Measurements from ENCODE around the gene PIK3CB. TPM values are rescaled to one million over a fixed set of nuclear protein-coding genes. Genes with fewer than 3 reads are reported as not detected.

The PIK3CB gene
- total RNA-seq, 1 donor from 2014 or later: 19.3 TPM

DNA sequence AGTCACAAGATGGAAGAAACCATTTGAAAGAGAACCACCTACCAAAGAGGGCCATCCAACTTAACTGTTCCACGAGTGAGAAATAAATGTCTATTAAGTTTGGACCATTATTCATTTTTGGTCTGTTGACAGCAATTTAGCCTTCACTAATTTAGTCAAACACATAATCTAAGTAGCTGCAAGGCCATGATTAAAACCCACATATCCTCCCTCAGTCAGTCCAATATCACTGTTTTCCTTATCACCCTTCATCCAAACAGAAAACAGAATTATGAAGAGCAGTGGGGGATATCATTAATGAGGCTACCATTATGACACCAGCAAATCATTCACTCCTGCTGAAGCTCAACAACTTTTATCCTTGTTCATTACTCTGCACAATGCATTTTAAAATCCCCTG lies 52.0 kb downstream of the PIK3CB start:
- Mint-ChIP-seq H3K4me3 (no peak overlapping the region), H3K9me3 (no peaks in the 10 kb centered on the region), H3K27me3 (ENCODE audit: insufficient read depth) (no peaks in the 10 kb centered on the region), H3K36me3 (ENCODE audit: low read depth) (peaks cover 15% of the 10 kb centered on the region), H3K27ac (no peak overlapping the region), H3K4me1 (ENCODE audit: low read depth) (peaks cover 29% of the 10 kb centered on the region)
- intact Hi-C loops (cut with micrococcal nuclease): no loop called here
- no peak for DNase-seq (ENCODE audit: low spot score)

- Mint-ChIP-seq H3K9me3 (no peaks in the 10 kb centered on the region), H3K36me3 (ENCODE audit: low read depth) (peaks cover 16% of the 10 kb centered on the region), H3K27me3 (ENCODE audit: insufficient read depth) (no peaks in the 10 kb centered on the region), H3K4me3 (peak overlapping the region; percentile 5), H3K27ac (peak overlapping the region; percentile 68), H3K4me1 (ENCODE audit: low read depth) (peaks cover 26% of the 10 kb centered on the region)
- peak; percentile 50 for DNase-seq (ENCODE audit: low spot score)
- intact Hi-C loops (cut with micrococcal nuclease): loop anchor here (1.0 kb wide), 1 partner anchor 52 kb away; no protein-coding TSS in a partner anchor
These were observed 53.7 kb downstream of the PIK3CB start for GRCh38 chr3:138781012-138781470.

GRCh38 chr3:138778643-138779042 lies 56.1 kb downstream of the PIK3CB start:
- H3K27me3 Mint-ChIP-seq (ENCODE audit: insufficient read depth): no peaks in the 10 kb centered on the region
- intact Hi-C loops (cut with micrococcal nuclease): loop anchor here (5.0 kb wide), 1 partner anchor 41 kb away; no protein-coding TSS in a partner anchor
- no peak overlapping the region for H3K27ac Mint-ChIP-seq
- peaks cover 23% of the 10 kb centered on the region for H3K36me3 Mint-ChIP-seq (ENCODE audit: low read depth)
- no peaks in the 10 kb centered on the region for H3K9me3 Mint-ChIP-seq
- H3K4me3 Mint-ChIP-seq: no peak overlapping the region
- peaks cover 40% of the 10 kb centered on the region for H3K4me1 Mint-ChIP-seq (ENCODE audit: low read depth)
- no peak for DNase-seq (ENCODE audit: low spot score)

- Mint-ChIP-seq H3K27me3 (ENCODE audit: insufficient read depth) (no peaks in the 10 kb centered on the region), H3K4me3 (no peak overlapping the region), H3K36me3 (ENCODE audit: low read depth) (peaks cover 13% of the 10 kb centered on the region), H3K4me1 (ENCODE audit: low read depth) (peaks cover 34% of the 10 kb centered on the region), H3K27ac (no peak overlapping the region), H3K9me3 (no peaks in the 10 kb centered on the region)
- intact Hi-C loops (cut with micrococcal nuclease): loop anchor here (5.0 kb wide), 1 partner anchor 40 kb away; no protein-coding TSS in a partner anchor
- DNase-seq (ENCODE audit: low spot score): no peak
These were observed 57.8 kb downstream of the PIK3CB start for GRCh38 chr3:138776961-138777360.

DNA sequence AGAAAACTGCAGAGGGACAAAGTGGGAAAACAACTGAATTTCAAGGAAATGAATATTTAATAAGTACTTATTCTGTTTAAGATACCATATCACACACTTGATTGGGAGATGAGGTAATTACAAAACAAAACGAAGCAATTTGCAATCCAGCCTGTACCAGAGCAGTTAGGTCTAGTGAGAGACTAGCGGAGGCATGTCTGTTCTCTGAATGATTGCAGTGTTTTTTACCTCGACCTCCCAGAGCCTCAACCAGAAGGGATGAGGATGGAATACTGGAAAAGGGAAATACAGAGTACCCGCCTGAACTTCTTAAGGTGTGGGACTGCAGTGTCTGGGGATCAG lies 59.5 kb downstream of the PIK3CB start:
- Mint-ChIP-seq H3K27ac (no peak overlapping the region), H3K36me3 (ENCODE audit: low read depth) (peaks cover 13% of the 10 kb centered on the region), H3K4me1 (ENCODE audit: low read depth) (peaks cover 27% of the 10 kb centered on the region), H3K4me3 (no peak overlapping the region), H3K9me3 (no peaks in the 10 kb centered on the region), H3K27me3 (ENCODE audit: insufficient read depth) (no peaks in the 10 kb centered on the region)
- intact Hi-C loops (cut with micrococcal nuclease): loop anchor here (5.0 kb wide), 1 partner anchor 38 kb away; no protein-coding TSS in a partner anchor
- DNase-seq (ENCODE audit: low spot score): no peak

DNA sequence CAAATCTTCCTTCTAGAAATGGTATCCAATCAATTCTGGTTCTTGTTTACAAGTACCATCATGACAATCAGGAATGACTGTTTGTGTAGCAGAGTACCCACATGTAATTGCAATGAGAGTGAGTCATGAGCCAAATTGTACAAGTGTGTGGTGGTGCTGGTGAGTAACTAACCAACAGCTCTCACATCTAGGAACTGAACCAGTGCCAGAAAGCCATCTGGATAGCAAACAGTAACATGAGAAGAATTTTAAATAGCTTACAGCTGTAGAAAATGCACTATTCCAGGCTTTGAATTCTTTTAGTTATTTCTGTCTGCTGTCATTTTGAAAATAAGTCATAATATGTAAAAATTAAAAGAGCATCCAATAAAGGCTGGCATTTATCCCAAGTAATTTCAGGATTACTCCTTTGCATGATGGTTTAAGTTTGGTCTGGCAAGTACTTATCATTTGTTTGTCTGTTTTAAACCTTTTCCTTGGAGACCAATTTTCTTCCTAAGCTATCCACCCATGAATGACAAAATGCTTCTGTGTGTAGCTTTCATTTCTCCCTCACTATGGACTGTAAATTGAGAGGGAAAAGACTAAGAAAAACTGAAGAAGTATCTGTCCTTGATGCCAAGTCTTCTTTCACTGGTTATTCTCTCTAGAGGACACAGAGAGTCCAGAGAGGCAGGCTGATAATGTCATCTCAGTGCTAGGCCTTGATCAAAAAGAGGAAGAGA lies 60.0 kb downstream of the PIK3CB start:
- H3K27ac Mint-ChIP-seq: peak overlapping the region; percentile 59
- intact Hi-C loops (cut with micrococcal nuclease): loop anchor here (5.0 kb wide), 2 partner anchors 37 to 143 kb away; no protein-coding TSS in a partner anchor
- no peak for DNase-seq (ENCODE audit: low spot score)

GRCh38 chr3:138771585-138771984 lies 63.1 kb downstream of the PIK3CB start:
- Mint-ChIP-seq H3K4me1 (ENCODE audit: low read depth) (peaks cover 22% of the 10 kb centered on the region), H3K4me3 (no peak overlapping the region), H3K9me3 (peaks cover 13% of the 10 kb centered on the region), H3K27me3 (ENCODE audit: insufficient read depth) (no peaks in the 10 kb centered on the region), H3K27ac (no peak overlapping the region), H3K36me3 (ENCODE audit: low read depth) (peaks cover 13% of the 10 kb centered on the region)
- intact Hi-C loops (cut with micrococcal nuclease): loop anchor here (5.0 kb wide), 1 partner anchor 146 kb away; no protein-coding TSS in a partner anchor
- DNase-seq (ENCODE audit: low spot score): no peak

More for the DNA sequence above, 60.0 kb downstream of the PIK3CB start:
- Mint-ChIP-seq H3K27me3 (ENCODE audit: insufficient read depth) (no peaks in the 10 kb centered on the region), H3K4me3 (no peak overlapping the region), H3K9me3 (no peaks in the 10 kb centered on the region), H3K36me3 (ENCODE audit: low read depth) (peaks cover 13% of the 10 kb centered on the region), H3K4me1 (ENCODE audit: low read depth) (peaks cover 32% of the 10 kb centered on the region)

- Mint-ChIP-seq H3K4me1 (ENCODE audit: low read depth) (peaks cover 15% of the 10 kb centered on the region), H3K4me3 (no peak overlapping the region), H3K36me3 (ENCODE audit: low read depth) (peaks cover 14% of the 10 kb centered on the region), H3K9me3 (peaks cover 16% of the 10 kb centered on the region), H3K27ac (no peak overlapping the region), H3K27me3 (ENCODE audit: insufficient read depth) (no peaks in the 10 kb centered on the region)
- intact Hi-C loops (cut with micrococcal nuclease): loop anchor here (5.0 kb wide), 1 partner anchor 148 kb away; no protein-coding TSS in a partner anchor
- no peak for DNase-seq (ENCODE audit: low spot score)
These were observed 65.1 kb downstream of the PIK3CB start for GRCh38 chr3:138769616-138770015.

DNA sequence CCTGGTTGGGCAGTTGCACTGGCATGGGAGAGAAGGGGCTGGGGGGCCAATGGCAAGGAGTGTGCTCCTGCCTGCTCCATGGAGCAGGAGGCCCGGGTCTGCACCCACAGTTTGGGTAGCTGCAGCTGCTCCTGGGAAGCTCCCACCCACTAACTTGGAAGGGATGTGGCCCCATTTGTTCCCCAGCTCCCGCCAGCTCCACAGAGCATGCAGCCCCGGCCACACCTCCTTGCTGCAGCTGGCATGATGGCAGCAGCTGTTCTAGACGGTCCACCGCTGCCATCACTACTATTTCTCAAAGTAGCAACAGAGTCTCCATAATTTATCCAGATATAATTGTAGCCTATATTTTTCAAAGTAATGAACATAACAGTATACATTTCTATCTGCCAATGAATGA lies 65.8 kb downstream of the PIK3CB start:
- H3K4me1 Mint-ChIP-seq (ENCODE audit: low read depth): peaks cover 9% of the 10 kb centered on the region
- H3K9me3 Mint-ChIP-seq: peaks cover 16% of the 10 kb centered on the region
- intact Hi-C loops (cut with micrococcal nuclease): no loop called here
- no peak overlapping the region for H3K27ac Mint-ChIP-seq
- H3K27me3 Mint-ChIP-seq (ENCODE audit: insufficient read depth): no peaks in the 10 kb centered on the region
- peaks cover 8% of the 10 kb centered on the region for H3K36me3 Mint-ChIP-seq (ENCODE audit: low read depth)
- H3K4me3 Mint-ChIP-seq: no peak overlapping the region
- no peak for DNase-seq (ENCODE audit: low spot score)

- H3K27me3 Mint-ChIP-seq (ENCODE audit: insufficient read depth): no peaks in the 10 kb centered on the region
- no peak for DNase-seq (ENCODE audit: low spot score)
- H3K27ac Mint-ChIP-seq: no peak overlapping the region
- H3K36me3 Mint-ChIP-seq (ENCODE audit: low read depth): peaks cover 6% of the 10 kb centered on the region
- peaks cover 7% of the 10 kb centered on the region for H3K4me1 Mint-ChIP-seq (ENCODE audit: low read depth)
- peaks cover 16% of the 10 kb centered on the region for H3K9me3 Mint-ChIP-seq
- intact Hi-C loops (cut with micrococcal nuclease): no loop called here
- H3K4me3 Mint-ChIP-seq: no peak overlapping the region
These were observed 66.6 kb downstream of the PIK3CB start for GRCh38 chr3:138768125-138768524.

DNA sequence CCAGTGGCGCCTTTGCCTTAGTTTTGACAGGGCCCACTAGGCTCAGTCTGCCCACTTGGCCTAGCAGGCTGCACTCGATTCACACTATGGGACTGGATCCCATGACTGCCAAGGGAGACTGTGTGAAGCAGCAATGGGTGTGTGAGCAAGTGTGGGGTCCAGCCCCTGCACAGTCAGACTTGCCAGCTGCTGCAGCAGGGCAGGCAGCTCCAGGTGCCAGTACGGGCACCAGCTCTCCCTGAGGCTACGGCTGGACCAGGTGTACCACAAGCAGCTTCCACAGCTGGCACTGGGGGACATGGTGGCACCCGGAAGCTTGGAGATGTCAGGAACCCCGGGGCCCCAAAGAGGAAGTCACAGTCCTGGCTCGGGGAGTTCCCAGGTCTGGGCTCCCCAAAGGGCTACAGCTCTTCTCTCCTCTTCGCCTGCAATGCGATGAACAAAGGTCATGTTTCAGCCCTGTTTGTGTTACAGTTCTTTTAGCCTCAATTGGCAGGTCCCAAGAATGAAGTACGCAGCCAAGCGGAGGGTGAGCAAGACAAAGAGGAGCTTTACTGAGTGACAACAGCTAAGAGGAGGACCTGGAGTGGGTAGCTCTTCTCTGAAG lies 67.1 kb downstream of the PIK3CB start:
- intact Hi-C loops (cut with micrococcal nuclease): no loop called here
- Mint-ChIP-seq H3K4me3 (no peak overlapping the region), H3K4me1 (ENCODE audit: low read depth) (peaks cover 7% of the 10 kb centered on the region), H3K9me3 (peaks cover 16% of the 10 kb centered on the region), H3K27me3 (ENCODE audit: insufficient read depth) (no peaks in the 10 kb centered on the region), H3K27ac (no peak overlapping the region), H3K36me3 (ENCODE audit: low read depth) (peaks cover 6% of the 10 kb centered on the region)
- no peak for DNase-seq (ENCODE audit: low spot score)

- Mint-ChIP-seq H3K4me3 (no peak overlapping the region), H3K36me3 (ENCODE audit: low read depth) (peaks cover 12% of the 10 kb centered on the region), H3K4me1 (ENCODE audit: low read depth) (peaks cover 14% of the 10 kb centered on the region), H3K9me3 (no peaks in the 10 kb centered on the region), H3K27me3 (ENCODE audit: insufficient read depth) (no peaks in the 10 kb centered on the region), H3K27ac (no peak overlapping the region)
- intact Hi-C loops (cut with micrococcal nuclease): no loop called here
- DNase-seq (ENCODE audit: low spot score): no peak
These were observed 73.7 kb downstream of the PIK3CB start for GRCh38 chr3:138761002-138761401.

DNA sequence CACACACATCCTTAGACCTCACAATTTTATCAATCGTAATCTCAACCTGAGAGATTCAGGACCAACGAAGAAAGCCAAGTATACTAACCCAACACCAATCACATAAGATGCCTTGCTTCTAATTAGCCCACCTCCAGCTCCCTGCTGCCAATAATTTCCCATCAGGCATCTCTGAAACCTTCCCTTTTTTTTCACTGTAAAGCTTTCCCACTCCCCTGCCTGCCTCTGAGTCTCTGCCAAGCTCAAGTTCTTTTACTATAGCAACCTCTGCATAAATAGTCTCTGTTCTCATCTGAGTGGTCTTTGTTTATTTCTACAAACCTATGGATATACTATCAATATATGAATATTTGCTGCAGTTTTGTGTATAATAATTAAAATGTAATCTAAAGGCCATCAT lies 86.5 kb downstream of the PIK3CB start:
- intact Hi-C loops (cut with micrococcal nuclease): no loop called here
- peaks cover 8% of the 10 kb centered on the region for H3K36me3 Mint-ChIP-seq (ENCODE audit: low read depth)
- H3K27me3 Mint-ChIP-seq (ENCODE audit: insufficient read depth): no peaks in the 10 kb centered on the region
- H3K4me3 Mint-ChIP-seq: no peak overlapping the region
- H3K4me1 Mint-ChIP-seq (ENCODE audit: low read depth): peaks cover 7% of the 10 kb centered on the region
- DNase-seq (ENCODE audit: low spot score): no peak
- no peaks in the 10 kb centered on the region for H3K9me3 Mint-ChIP-seq
- H3K27ac Mint-ChIP-seq: no peak overlapping the region
